ENCODE data around the gene PDE4B.

DNA sequence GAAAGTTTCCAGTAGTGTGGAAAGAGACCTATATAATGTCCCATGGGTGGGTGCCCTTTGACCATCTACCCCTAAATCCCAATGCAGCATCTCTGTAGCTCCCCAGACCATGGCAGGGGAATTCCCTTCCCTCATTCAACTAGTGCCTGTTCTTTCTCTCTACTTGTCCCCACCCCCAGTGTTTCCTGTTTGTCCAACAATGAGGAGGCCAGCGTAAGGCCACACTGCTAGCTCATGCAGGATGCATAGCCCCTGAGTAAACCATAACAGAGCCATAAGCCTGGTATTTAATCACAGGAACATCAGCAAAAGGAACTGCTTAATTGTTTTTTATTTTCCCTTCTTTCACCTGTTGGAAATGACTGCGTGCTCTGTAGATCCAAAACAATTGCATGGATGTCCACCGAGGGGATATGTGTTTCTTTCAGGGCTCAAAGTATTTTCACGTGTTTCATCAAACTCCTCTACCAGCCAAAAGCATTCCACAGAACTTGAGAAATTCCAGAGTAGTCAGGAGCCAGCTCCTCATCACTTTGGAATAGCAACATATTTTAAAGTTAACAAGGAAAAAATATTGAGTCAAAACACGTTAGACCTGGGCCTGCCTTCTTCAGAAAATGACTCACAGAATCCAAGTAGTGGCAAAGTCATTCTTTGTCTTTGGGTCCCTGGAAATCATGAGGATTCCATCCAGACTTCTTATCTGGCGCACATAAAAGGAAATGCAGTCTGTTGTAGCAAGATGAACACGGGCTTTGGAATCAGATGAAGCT lies 578.7 kb downstream of the PDE4B start:
- TF ChIP-seq, protein P1, sequence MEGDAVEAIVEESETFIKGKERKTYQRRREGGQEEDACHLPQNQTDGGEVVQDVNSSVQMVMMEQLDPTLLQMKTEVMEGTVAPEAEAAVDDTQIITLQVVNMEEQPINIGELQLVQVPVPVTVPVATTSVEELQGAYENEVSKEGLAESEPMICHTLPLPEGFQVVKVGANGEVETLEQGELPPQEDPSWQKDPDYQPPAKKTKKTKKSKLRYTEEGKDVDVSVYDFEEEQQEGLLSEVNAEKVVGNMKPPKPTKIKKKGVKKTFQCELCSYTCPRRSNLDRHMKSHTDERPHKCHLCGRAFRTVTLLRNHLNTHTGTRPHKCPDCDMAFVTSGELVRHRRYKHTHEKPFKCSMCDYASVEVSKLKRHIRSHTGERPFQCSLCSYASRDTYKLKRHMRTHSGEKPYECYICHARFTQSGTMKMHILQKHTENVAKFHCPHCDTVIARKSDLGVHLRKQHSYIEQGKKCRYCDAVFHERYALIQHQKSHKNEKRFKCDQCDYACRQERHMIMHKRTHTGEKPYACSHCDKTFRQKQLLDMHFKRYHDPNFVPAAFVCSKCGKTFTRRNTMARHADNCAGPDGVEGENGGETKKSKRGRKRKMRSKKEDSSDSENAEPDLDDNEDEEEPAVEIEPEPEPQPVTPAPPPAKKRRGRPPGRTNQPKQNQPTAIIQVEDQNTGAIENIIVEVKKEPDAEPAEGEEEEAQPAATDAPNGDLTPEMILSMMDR (IDR thresholded peaks at IDR 0.05): no peak
- no peak for TF ChIP-seq POLR2A (IDR thresholded peaks at IDR 0.05)
